OCI-LY7 (cell line): ENCODE measurements around the gene EFHD2.

ENCODE experiments used
- CTCF ChIP-seq: fragments of 200-600 bp; sonication (generic); conservative IDR thresholded peaks from 2 replicates; pipeline ENCODE4 v1.5.1; 2014; ENCODE audit warnings: mild to moderate bottlenecking, antibody characterized with exemption, low read length, moderate library complexity, mixed read lengths
- EZH2phosphoT487 ChIP-seq: fragments of 200-600 bp; sonication (generic); IDR thresholded peaks from 2 replicates; pipeline ENCODE4 v1.6.1; 2018; ENCODE audit warnings: low read depth, borderline replicate concordance, mild to moderate bottlenecking, mixed run types, antibody characterized with exemption, low read length, moderate library complexity, mixed read lengths

GRCh38 chr1:15441247-15441646 is 31.6 kb downstream of the EFHD2 start:
- no peak for TF ChIP-seq CTCF
- TF ChIP-seq EZH2phosphoT487: no peak
